SW 1271 (cell line): ENCODE results near the gene SCGB2A2.

Experiments
- DNase-seq, 2 experiments: peaks; one replicate each; lab custom pipeline; 2025; lab: John Stamatoyannopoulos, UW

The SCGB2A2 gene

GRCh38 chr11:62269654-62270278 lies at the start of gene SCGB2A2:
TSS of gene SCGB2A2 (plus strand) at chr11:62270158. CDS start at chr11:62270217, 59 bp downstream.
- no peak for DNase-seq

- DNase-seq, result no peak
These were observed 48.5 kb upstream of the SCGB2A2 start for GRCh38 chr11:62221498-62221897.

GRCh38 chr11:62223095-62223494 lies 46.9 kb upstream of the SCGB2A2 start:
- DNase-seq, result no peak

- peak in 1 of 2 experiments; percentile 3 for DNase-seq
These were observed 36.2 kb upstream of the SCGB2A2 start for GRCh38 chr11:62233730-62234129.

GRCh38 chr11:62236187-62236586 lies 33.8 kb upstream of the SCGB2A2 start:
- DNase-seq, result no peak

GRCh38 chr11:62237499-62237898 lies 32.5 kb upstream of the SCGB2A2 start:
- DNase-seq, result no peak

- no peak for DNase-seq
These were observed 31.8 kb upstream of the SCGB2A2 start for GRCh38 chr11:62238151-62238550.

GRCh38 chr11:62241095-62241494 lies 28.9 kb upstream of the SCGB2A2 start:
- no peak for DNase-seq

- DNase-seq, result no peak
These were observed 27.9 kb upstream of the SCGB2A2 start, which contains the start of gene SCGB1D2 for GRCh38 chr11:62242021-62242420. TSS of gene SCGB1D2 (plus strand) at chr11:62242239. CDS start at chr11:62242308, 69 bp downstream.

GRCh38 chr11:62245271-62245753 lies 24.6 kb upstream of the SCGB2A2 start:
- no peak for DNase-seq

GRCh38 chr11:62251698-62252097 lies 18.3 kb upstream of the SCGB2A2 start:
- DNase-seq, result no peak

- DNase-seq, result no peak
These were observed 15.9 kb upstream of the SCGB2A2 start for GRCh38 chr11:62253999-62254542.

GRCh38 chr11:62256281-62256680 lies 13.7 kb upstream of the SCGB2A2 start:
- DNase-seq, result no peak

GRCh38 chr11:62260261-62260953 lies 9.6 kb upstream of the SCGB2A2 start:
- no peak for DNase-seq

- DNase-seq, result no peak
These were observed 6.0 kb upstream of the SCGB2A2 start for GRCh38 chr11:62264004-62264403.

- DNase-seq, result no peak
These were observed 3.4 kb upstream of the SCGB2A2 start for GRCh38 chr11:62266558-62266957.

GRCh38 chr11:62267050-62267449 lies 2.9 kb upstream of the SCGB2A2 start:
- DNase-seq, result no peak

- DNase-seq, result no peak
These were observed 2.4 kb upstream of the SCGB2A2 start for GRCh38 chr11:62267576-62267975.

GRCh38 chr11:62273284-62273683 lies 3.3 kb downstream of the SCGB2A2 start:
- no peak for DNase-seq

GRCh38 chr11:62273789-62274275 lies 3.9 kb downstream of the SCGB2A2 start:
- DNase-seq, result no peak

- no peak for DNase-seq
These were observed 10.5 kb downstream of the SCGB2A2 start for GRCh38 chr11:62280452-62280851.

GRCh38 chr11:62295504-62295903 lies 25.5 kb downstream of the SCGB2A2 start:
- no peak for DNase-seq

GRCh38 chr11:62298975-62299374 lies 29.0 kb downstream of the SCGB2A2 start, which contains the start of gene SCGB1D4:
TSS of gene SCGB1D4 (minus strand) at chr11:62299075. CDS start at chr11:62299010, 65 bp downstream.
- DNase-seq, result no peak
